SW 1271 (cell line): ENCODE results near the gene LIMS2.

ENCODE experiments used
- DNase-seq, 2 experiments: peaks; one replicate each; lab custom pipeline; 2025; lab: John Stamatoyannopoulos, UW

Gene LIMS2

DNA sequence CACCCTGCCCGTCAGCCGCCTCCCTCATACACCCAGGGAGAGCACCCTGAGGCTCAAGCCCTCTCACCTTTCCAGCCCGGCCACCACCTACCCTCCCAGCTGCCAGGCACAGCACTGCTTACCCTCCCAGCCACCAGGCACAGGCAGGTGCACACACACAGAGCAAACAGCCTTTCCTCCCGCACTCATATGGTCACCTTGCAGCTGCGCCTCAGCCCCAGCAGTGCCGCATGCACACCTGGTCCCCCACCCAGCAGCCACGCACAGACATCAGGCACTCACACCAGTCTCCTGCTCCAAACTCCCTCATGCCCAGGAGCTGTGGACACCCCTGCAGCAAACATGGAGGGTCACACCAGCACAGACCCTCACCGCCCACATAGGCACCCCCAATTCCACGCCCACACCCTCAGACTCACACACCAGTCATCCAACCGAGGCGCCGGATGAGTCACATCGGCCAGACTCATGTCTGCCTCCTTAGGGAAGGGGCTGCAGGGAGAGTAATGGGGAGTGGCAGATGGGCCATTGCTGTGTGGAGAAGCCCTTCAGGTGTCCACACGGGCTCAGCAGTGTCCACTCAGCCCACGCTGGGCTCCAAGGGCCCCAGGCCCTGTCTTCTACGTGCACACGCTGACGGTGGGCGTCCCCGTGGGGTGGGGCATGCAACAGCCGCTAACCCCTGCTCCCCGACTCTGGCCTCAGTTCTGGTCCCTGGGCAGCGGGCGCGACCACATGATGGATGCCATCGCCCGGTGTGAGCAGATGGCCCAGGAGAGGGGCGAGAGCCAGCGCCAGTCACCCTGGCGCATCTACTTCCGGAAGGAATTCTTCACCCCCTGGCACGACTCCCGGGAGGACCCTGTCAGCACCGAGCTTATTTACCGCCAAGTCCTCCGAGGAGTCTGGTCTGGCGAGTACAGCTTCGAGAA is 51.7 kb downstream of the LIMS2 start:
- DNase-seq, result no peak

DNA sequence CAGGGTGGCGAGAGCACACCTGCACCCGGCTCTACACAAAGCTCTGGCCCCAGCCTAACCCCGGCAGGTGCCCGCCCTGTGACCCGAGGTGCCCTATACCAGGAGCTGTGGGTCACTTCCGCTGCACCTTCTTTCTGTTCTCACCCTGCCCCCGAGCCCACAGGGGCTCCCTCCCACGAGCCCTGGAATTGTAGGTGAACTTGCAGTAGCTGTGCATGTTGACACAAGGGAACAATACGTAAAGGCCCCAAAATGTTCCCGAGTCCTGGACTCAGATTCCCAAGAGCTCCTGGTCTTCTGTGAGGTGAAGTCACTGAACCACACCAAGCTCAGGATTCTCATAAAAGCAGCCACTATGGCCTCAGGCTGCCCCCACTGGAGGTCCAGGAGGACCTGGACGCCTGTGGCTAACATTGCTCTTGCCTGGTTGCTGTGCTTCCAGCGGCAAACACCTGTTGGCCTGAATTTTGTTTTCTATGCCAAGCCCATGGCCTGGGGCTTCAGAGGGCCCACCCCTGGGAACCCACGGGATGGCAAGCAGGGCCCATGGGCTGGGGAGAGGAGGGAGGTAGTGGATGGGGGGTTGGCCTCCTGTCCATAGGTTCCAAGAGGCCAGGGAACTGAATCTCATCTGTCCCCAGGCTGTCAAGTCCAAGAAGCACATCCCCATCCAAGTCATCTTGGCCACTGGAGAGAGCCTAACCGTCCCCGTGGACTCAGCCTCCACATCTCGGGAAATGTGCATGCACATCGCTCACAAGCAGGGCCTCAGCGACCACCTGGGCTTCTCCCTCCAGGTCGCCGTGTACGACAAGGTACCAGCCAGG is 52.6 kb downstream of the LIMS2 start:
- no peak for DNase-seq

- no peak for DNase-seq
These were observed 53.3 kb downstream of the LIMS2 start for GRCh38 chr2:127621981-127622431.

GRCh38 chr2:127620866-127621265 is 54.5 kb downstream of the LIMS2 start:
- DNase-seq, result no peak

DNA sequence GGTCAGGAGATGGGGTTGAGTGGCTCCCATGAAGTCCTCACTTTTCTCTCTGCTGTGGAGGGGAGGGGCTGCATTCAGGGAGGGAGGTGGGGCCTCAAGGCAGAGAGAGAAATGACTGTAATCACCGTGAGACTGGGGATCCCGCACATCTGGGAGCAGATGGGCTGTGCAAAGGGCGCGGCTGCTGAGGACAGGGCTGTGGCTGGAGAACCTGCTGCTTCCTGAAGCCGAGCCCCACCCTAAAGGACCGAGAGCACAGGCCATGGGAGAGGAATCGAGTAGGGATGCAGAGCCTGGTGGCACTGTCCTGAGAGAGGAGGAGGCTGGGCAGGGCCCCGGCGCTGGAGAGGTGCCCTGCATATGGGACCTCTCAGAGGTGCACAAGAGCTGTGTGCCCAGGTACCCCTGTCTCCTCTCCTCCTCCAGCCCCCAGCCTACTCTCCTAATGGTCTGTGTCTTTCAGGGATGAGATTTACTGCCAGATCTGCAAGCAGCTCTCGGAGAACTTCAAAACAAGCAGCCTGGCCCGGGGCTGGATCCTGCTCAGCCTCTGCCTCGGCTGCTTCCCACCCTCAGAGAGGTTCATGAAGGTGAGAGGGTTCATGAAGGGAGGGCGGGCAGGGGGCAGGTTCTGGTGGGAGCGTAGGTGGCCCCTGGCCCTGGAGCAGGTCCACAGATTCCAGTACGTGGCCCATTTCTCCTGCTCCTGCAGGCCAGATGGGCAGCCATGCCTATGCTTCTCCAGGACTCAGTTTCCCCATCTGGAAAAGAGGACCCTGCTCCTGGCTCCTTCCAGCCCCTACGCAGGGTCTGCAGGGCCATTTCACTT is 55.2 kb downstream of the LIMS2 start:
- DNase-seq, result no peak

DNA sequence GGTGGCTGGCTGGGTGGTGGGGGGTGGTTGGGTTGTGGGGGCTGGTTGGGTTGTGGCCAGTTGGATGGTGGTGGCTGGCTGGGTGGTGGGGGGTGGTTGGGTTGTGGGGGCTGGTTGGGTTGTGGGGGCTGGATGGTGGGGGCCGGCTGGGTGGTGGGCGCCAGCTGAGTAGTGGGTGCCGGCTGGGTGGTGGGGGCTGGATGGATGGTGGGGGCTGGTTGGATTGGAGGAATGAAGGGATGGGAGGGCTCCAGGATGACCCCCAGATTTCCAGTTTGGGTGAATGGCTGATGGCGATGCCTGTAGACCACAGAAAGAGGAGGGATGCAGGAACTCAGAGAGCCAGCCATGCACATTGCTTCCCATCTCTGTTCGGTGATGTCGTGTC is 56.1 kb downstream of the LIMS2 start:
- DNase-seq, result no peak

DNA sequence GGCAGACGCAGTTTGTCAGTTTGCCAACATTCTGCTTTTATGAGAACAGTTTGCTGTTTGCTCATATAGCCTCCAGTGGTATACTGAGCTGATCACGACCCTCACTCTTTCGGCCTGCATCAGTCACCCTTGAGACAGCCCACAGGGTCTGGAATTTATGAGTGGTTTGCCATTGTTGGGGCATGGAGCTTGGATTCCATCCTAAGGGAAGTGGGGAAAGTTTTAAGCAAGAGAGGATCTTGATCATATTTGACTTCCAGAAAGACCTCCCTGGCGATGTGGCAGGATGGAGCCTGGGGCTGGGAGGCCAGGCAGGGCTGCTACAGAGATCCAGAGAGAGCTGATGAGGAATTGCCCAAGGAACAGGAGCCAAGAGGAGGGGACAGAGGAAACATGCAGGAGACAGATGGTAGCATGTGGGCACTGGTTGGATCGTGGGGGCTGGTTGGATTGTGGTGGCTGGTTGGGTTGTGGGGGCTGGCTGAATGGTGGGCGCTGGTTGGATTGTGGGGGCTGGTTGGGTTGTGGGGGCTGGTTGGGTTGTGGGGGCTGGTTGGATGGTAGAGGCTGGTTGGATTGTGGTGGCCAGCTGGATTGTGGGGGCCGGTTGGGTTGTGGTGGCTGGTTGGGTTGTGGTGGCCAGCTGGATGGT is 56.7 kb downstream of the LIMS2 start:
- DNase-seq, result no peak

- no peak for DNase-seq
These were observed 59.7 kb downstream of the LIMS2 start for GRCh38 chr2:127615511-127616166.

- DNase-seq, result no peak
These were observed 60.6 kb downstream of the LIMS2 start for GRCh38 chr2:127614731-127615130.

DNA sequence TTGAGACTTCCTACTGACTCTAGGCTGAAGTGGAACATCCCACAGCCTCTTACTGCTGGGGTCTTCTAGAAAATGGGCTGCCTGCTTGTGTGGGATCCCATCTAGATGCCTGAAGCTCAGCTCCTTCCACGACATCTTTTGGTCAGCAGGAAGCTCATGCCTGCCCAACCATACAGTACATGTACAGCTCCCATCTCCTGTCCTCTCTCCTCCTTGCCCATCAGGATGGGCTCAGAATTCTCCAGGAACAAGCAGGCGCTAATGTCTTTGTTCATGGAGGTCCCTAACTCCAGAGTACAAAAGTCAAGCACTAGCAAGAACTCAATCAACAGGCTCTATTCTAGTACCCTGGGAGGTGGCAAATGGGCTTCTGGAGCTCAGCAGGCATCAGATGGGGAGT is 61.1 kb downstream of the LIMS2 start:
- DNase-seq, result no peak

GRCh38 chr2:127612111-127612822 is 63.1 kb downstream of the LIMS2 start:
- no peak for DNase-seq

- DNase-seq, result no peak
These were observed 64.0 kb downstream of the LIMS2 start for GRCh38 chr2:127611076-127611925.

GRCh38 chr2:127610561-127610960 is 64.8 kb downstream of the LIMS2 start:
- DNase-seq, result no peak

- DNase-seq, result no peak
These were observed 65.5 kb downstream of the LIMS2 start for GRCh38 chr2:127609818-127610217.

DNA sequence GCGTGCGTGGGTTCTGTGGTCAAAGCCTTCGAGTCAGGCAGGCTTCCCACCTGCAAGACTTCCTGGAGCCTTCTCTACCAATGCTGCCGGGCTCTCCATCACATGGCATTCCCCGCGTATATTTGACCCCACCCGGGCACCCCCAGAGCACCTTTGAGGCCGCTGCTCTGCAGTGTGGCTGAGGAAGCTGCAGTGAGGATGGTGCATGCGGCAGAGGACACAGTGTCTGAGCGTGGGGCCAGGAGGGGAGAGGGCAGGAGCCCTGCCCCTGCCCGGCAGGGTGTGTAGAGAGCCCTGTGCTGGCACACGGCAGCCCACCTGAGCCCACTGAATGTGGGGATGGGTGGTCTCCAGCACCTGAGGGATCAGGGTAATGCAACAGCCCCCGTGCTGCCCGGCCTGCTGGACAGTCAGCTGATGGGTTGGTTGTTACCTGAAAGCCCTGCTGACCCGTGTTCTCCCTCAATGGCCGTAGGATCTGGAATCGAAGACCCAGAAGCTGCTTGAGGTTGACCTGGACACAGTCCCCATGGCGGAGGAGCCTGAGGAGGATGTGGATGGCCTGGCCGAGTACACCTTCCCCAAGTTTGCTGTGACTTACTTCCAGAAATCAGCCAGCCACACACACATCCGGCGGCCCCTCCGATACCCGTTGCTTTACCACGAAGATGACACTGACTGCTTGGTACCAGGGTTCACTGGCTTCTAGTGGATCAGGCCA is 66.1 kb downstream of the LIMS2 start:
- no peak for DNase-seq

GRCh38 chr2:127608061-127609030 is 67.0 kb downstream of the LIMS2 start:
- no peak for DNase-seq

- no peak for DNase-seq
These were observed 67.9 kb downstream of the LIMS2 start for GRCh38 chr2:127607399-127607908.
